SKM-1 treated with dmso at 0.1 percent for 144 hours (cell line): ENCODE measurements around the gene SMIM38.

Source experiments
- DNase-seq: peaks from one replicate; lab custom pipeline; 2025; ENCODE audit not compliant: unreplicated experiment; lab: John Stamatoyannopoulos, UW

The SMIM38 gene

GRCh38 chr11:69174841-69175240 lies 19.1 kb downstream of the SMIM38 start:
- DNase-seq: no peak

GRCh38 chr11:69178819-69179482 lies 23.2 kb downstream of the SMIM38 start:
- DNase-seq: no peak

- no peak for DNase-seq
Observed at GRCh38 chr11:69180226-69180625, 24.5 kb downstream of the SMIM38 start.

GRCh38 chr11:69180726-69181125 lies 25.0 kb downstream of the SMIM38 start:
- DNase-seq: no peak

GRCh38 chr11:69183613-69184012 lies 27.9 kb downstream of the SMIM38 start:
- DNase-seq: no peak

- DNase-seq: no peak
Observed at GRCh38 chr11:69186316-69187260, 30.9 kb downstream of the SMIM38 start.

- DNase-seq: no peak
Observed at GRCh38 chr11:69187540-69188065, 31.9 kb downstream of the SMIM38 start.

GRCh38 chr11:69189059-69189458 lies 33.3 kb downstream of the SMIM38 start:
- no peak for DNase-seq

- DNase-seq: no peak
Observed at GRCh38 chr11:69190796-69191536, 35.2 kb downstream of the SMIM38 start.

- DNase-seq: no peak
Observed at GRCh38 chr11:69192301-69192721, 36.6 kb downstream of the SMIM38 start.

GRCh38 chr11:69193151-69193550 lies 37.4 kb downstream of the SMIM38 start:
- no peak for DNase-seq

GRCh38 chr11:69193629-69194028 lies 37.9 kb downstream of the SMIM38 start:
- no peak for DNase-seq

- DNase-seq: no peak
Observed at GRCh38 chr11:69194396-69194795, 38.7 kb downstream of the SMIM38 start.

GRCh38 chr11:69194956-69195355 lies 39.2 kb downstream of the SMIM38 start:
- DNase-seq: no peak

GRCh38 chr11:69195824-69196782 lies 40.4 kb downstream of the SMIM38 start:
- DNase-seq: no peak

- DNase-seq: no peak
Observed at GRCh38 chr11:69196783-69197169, 41.0 kb downstream of the SMIM38 start.

GRCh38 chr11:69198891-69199582 lies 43.3 kb downstream of the SMIM38 start:
- no peak for DNase-seq

- DNase-seq: no peak
Observed at GRCh38 chr11:69199583-69200315, 44.0 kb downstream of the SMIM38 start.
